H1 (cell line): Measurements from ENCODE around the gene DLX5. TPM values are rescaled to one million over a fixed set of nuclear protein-coding genes. Genes with fewer than 3 reads are reported as not detected.
A peak's percentile ranks its signal among the peaks of the same experiment; 100 is the strongest.

Source experiments
- NRF1 ChIP-seq: IDR thresholded peaks from 2 replicates; pipeline ENCODE4 v1.6.1; 2011; ENCODE audit warnings: mild to moderate bottlenecking, low read depth, low read length, improper control_type of control experiment
- polyA plus RNA-seq, 7 experiments: library from polyadenylated mRNA; depleted of rRNA in 3 of 7; stranded (reverse) in 5 of 7; unstranded in 2 of 7; fragments of >200 nt in 5 of 7; fragments of 200-250 nt in 2 of 7; gene quantifications; 1 replicate in 5 of 7; 2 replicates in 1 of 7; 4 replicates in 1 of 7; pipeline versions ENCODE4 v1.2.1 to v1.2.3, GENCODE V29; 2011 to 2013; ENCODE audit warnings: missing spikeins in 2 of 7, mixed read lengths in 2 of 7
- total RNA-seq: library from RNA; stranded (reverse); fragmentation: NEBNext Ultra II Directional; extraction: Animal tissue kit (Norgen Biotek cat#: 25700); gene quantifications from 2 replicates; pipeline ENCODE4 v1.2.1, GENCODE V29; 2021

Gene DLX5
- total and polyA plus RNA-seq, 2 of the 8 experiments (the other 6 are each of a cell fraction or from before 2014, with no cell fraction given) = not detected

DNA sequence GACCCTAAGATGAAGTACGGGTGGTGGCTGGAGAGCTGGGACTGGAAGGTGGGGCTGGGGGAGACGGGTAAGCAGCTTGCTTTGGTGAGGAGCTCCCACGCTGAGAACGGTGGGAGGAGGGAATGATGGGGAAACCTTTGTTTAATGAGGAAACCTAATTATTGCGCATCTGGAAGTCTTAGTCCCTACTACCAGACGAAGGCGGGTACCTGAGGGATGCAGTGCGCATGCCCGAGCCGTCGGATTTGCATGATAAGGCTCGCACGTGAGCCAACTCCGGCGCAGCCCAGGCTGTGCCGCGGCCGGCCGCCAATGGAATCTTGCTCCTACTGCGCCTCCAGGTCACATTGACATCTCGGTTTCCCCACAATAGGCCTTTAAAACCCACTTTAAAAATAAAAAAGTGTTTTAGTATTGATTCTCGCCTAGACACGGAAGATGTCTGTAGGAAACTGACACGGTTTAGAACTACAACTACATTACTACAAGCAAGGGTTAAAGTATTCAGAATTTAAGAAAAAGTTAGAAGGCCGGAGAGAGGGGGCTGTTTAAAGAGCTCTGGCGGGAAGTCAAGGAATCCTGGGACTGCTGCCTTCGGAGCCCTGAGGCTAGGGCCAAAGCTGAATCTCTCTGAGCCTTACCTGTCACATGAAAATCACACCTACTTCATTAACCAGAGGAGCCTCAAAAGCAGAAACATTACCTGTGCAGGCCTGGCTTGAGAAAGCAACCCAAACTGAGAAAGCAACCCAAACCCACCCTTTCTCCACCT, 31.4 kb downstream of the DLX5 start (continued):
- TF ChIP-seq NRF1 = peak; percentile 91
- TF ChIP-seq, all 59 proteins: peak for 8
